CD14-positive monocyte (primary cell): ENCODE data around the gene NDUFA8. TPM values are rescaled to one million over a fixed set of nuclear protein-coding genes. Genes with fewer than 3 reads are reported as not detected.
A peak's percentile ranks its signal among the peaks of the same experiment; 100 is the strongest.

Source experiments
- DNase-seq, 3 donors: peaks; one replicate each; pipeline ENCODE4 v3.0.0-alpha.2; 2011 to 2022
- H2AFZ ChIP-seq: 2 replicates; pipeline ENCODE4 v1.6.0; 2012; ENCODE audit warnings: mild to moderate bottlenecking, low read depth, low read length, inconsistent platforms; ENCODE audit not compliant: insufficient read depth, poor library complexity, severe bottlenecking
- H3K27ac ChIP-seq, 2 donors: 1 replicate in 1 of 2; 2 replicates in 1 of 2; pipeline ENCODE4 v1.5.1; 2012 to 2013; ENCODE audit warnings: low read length in 2 of 2, control low read depth in 1 of 2, inconsistent platforms in 1 of 2, low read depth in 1 of 2, mild to moderate bottlenecking in 1 of 2
- H3K27me3 ChIP-seq, 2 donors: one replicate each; pipeline versions ENCODE4 v1.6.0 to v1.6.1; 2011 to 2013; ENCODE audit warnings: low read length in 2 of 2; ENCODE audit not compliant: control insufficient read depth in 2 of 2, insufficient read depth in 2 of 2
- H3K36me3 ChIP-seq, 2 donors: replicated peaks in 1 of 2; 1 replicate in 1 of 2; 2 replicates in 1 of 2; pipeline versions ENCODE4 v1.5.1 to v1.6.1; 2012 to 2013; ENCODE audit warnings: low read length in 2 of 2, control low read depth in 1 of 2, inconsistent platforms in 1 of 2, mild to moderate bottlenecking in 1 of 2; ENCODE audit not compliant: insufficient read depth in 2 of 2, control insufficient read depth in 1 of 2
- H3K4me1 ChIP-seq, 2 donors: 1 replicate in 1 of 2; 2 replicates in 1 of 2; pipeline versions ENCODE4 v1.5.1 to v1.6.1; 2012 to 2013; ENCODE audit warnings: low read length in 2 of 2, control low read depth in 1 of 2, inconsistent platforms in 1 of 2, mild to moderate bottlenecking in 1 of 2, moderate library complexity in 1 of 2; ENCODE audit not compliant: insufficient read depth in 2 of 2, control insufficient read depth in 1 of 2
- H3K4me2 ChIP-seq: replicated peaks from 2 replicates; pipeline ENCODE3; 2012; ENCODE audit warnings: low read length, moderate library complexity, mild to moderate bottlenecking; ENCODE audit not compliant: poor library complexity, severe bottlenecking; ENCODE audit errors: extremely low read depth
- H3K4me3 ChIP-seq, 3 experiments: fragments of 200-600 bp in 1 of 3; sonication (generic) in 1 of 3; replicated peaks in 1 of 3; 1 replicate in 2 of 3; 2 replicates in 1 of 3; pipeline ENCODE4 v1.5.1; 2011 to 2013; ENCODE audit warnings: low read length in 3 of 3, mild to moderate bottlenecking in 3 of 3, control low read depth in 2 of 3, low read depth in 2 of 3, inconsistent platforms in 1 of 3, moderate library complexity in 1 of 3
- H3K79me2 ChIP-seq: 2 replicates; pipeline ENCODE4 v1.6.0; 2012; ENCODE audit warnings: mild to moderate bottlenecking, control low read depth, inconsistent platforms, low read length, moderate library complexity; ENCODE audit not compliant: insufficient read depth
- H3K9ac ChIP-seq: 2 replicates; pipeline ENCODE4 v1.6.0; 2017; ENCODE audit warnings: low read length, mild to moderate bottlenecking; ENCODE audit not compliant: insufficient read depth, poor library complexity, severe bottlenecking
- H3K9me3 ChIP-seq, 2 donors: replicated peaks in 1 of 2; 1 replicate in 1 of 2; 2 replicates in 1 of 2; pipeline versions ENCODE4 v1.5.1 to v1.6.1; 2012 to 2013; ENCODE audit warnings: low read length in 2 of 2, control low read depth in 1 of 2; ENCODE audit not compliant: control insufficient read depth in 1 of 2, insufficient read depth in 1 of 2
- H4K20me1 ChIP-seq: 2 replicates; pipeline ENCODE4 v1.6.0; 2012; ENCODE audit warnings: mild to moderate bottlenecking, low read length, control low read depth, moderate library complexity; ENCODE audit not compliant: insufficient read depth
- H3K27ac Mint-ChIP-seq, 7 donors: one replicate each; pipeline ENCODE4 v1.8.0; 2020; ENCODE audit warnings: mild to moderate bottlenecking in 7 of 7, mixed read lengths in 7 of 7, moderate library complexity in 6 of 7, inconsistent platforms in 2 of 7
- H3K27me3 Mint-ChIP-seq, 3 donors: one replicate each; pipeline ENCODE4 v1.8.0; 2021 to 2022; ENCODE audit warnings: low read depth in 3 of 3, mild to moderate bottlenecking in 3 of 3, mixed read lengths in 3 of 3, moderate library complexity in 3 of 3, inconsistent platforms in 1 of 3
- H3K36me3 Mint-ChIP-seq, 2 donors: one replicate each; pipeline ENCODE4 v1.8.0; 2020; ENCODE audit warnings: mixed read lengths in 2 of 2, inconsistent platforms in 1 of 2, mild to moderate bottlenecking in 1 of 2
- H3K4me1 Mint-ChIP-seq: one replicate; pipeline ENCODE4 v1.8.0; 2020; ENCODE audit warnings: mild to moderate bottlenecking, mixed read lengths
- H3K4me3 Mint-ChIP-seq, 2 donors: one replicate each; pipeline ENCODE4 v1.8.0; 2020; ENCODE audit warnings: mild to moderate bottlenecking in 2 of 2, mixed read lengths in 2 of 2, moderate library complexity in 1 of 2
- H3K9me3 Mint-ChIP-seq, 7 donors: one replicate each; pipeline ENCODE4 v1.8.0; 2020 to 2022; ENCODE audit warnings: mixed read lengths in 7 of 7, mild to moderate bottlenecking in 6 of 7, moderate library complexity in 6 of 7, inconsistent platforms in 2 of 7
- WGBS: methylation state at CpG from one replicate; pipeline ENCODE4 v1.1.5; 2013; ENCODE audit warnings: missing lambda C conversion rate; ENCODE audit not compliant: insufficient coverage; 5-methylcytosine and 5-hydroxymethylcytosine counted together
- intact Hi-C, 2 donors: fragments of 100-400 bp; cut with micrococcal nuclease; formaldehyde crosslinking; loops; one replicate each; pipeline versions ENCODE4 v1.15.0 to v1.15.1; 2023
- polyA plus RNA-seq, 3 donors: library from polyadenylated mRNA; depleted of rRNA in 1 of 3; unstranded in 2 of 3; stranded (reverse) in 1 of 3; fragments of 300-500 nt in 2 of 3; fragments of >200 nt in 1 of 3; fragmentation: Illumina TruSeq in 2 of 3; gene quantifications; 1 replicate in 2 of 3; 2 replicates in 1 of 3; pipeline ENCODE4 v1.2.3, GENCODE V29; 2012 to 2021
- TF ChIP-seq, protein P1 (sequence below): fragments of 200-600 bp; IDR thresholded peaks from one replicate; pipeline ENCODE4 v1.8.0; 2022; ENCODE audit warnings: antibody characterized with exemption, mild to moderate bottlenecking

Gene NDUFA8
- polyA plus RNA-seq, 3 donors: 19.6 to 71.2 (median 63.5) TPM

DNA sequence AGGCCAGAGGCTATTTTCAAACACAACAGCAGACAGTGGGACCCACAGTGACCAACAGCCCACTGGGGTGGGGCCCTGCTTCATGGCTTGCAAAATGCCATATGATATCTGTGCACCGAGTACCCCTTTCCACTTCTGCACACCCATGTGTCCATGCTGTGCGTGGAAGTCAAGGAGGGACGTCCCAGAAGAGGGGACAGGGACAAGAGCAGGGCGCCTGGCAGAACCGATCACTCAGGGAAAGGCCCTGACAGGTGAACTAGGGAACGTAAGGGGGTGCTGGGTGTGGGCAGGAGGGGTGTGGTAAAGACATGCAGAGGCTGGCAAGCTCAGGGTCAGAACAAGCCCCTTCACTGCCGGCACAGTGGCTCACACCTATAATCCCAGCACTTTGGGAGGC, 58.8 kb downstream of the NDUFA8 start:
- Mint-ChIP-seq H3K27ac (no peak overlapping the region), H3K27me3 (peaks cover 8 to 13% (median 9%) of the 10 kb centered on the region in 3 donors), H3K4me3 (no peak overlapping the region), H3K4me1 (peaks cover 6% of the 10 kb centered on the region), H3K36me3 (no peaks in the 10 kb centered on the region), H3K9me3 (peaks cover 4 to 12% (median 7%) of the 10 kb centered on the region in 7 donors)
- Histone ChIP-seq H3K4me3 (no peak overlapping the region), H3K79me2 (no peaks in the 10 kb centered on the region), H3K9ac (no peak overlapping the region), H3K27me3 (no peaks in the 10 kb centered on the region), H3K9me3 (peaks cover 0 to 3% of the 10 kb centered on the region in 2 donors), H3K4me2 (no peak overlapping the region), H2AFZ (no peak overlapping the region), H3K36me3 (no peaks in the 10 kb centered on the region), H4K20me1 (no peaks in the 10 kb centered on the region), H3K4me1 (no peaks in the 10 kb centered on the region), H3K27ac (no peak overlapping the region)
- intact Hi-C loops: loop anchor here in 1 of 2 donors (2.0 kb wide), 1 partner anchor 246 kb away; no protein-coding TSS in a partner anchor
- TF ChIP-seq, protein P1, sequence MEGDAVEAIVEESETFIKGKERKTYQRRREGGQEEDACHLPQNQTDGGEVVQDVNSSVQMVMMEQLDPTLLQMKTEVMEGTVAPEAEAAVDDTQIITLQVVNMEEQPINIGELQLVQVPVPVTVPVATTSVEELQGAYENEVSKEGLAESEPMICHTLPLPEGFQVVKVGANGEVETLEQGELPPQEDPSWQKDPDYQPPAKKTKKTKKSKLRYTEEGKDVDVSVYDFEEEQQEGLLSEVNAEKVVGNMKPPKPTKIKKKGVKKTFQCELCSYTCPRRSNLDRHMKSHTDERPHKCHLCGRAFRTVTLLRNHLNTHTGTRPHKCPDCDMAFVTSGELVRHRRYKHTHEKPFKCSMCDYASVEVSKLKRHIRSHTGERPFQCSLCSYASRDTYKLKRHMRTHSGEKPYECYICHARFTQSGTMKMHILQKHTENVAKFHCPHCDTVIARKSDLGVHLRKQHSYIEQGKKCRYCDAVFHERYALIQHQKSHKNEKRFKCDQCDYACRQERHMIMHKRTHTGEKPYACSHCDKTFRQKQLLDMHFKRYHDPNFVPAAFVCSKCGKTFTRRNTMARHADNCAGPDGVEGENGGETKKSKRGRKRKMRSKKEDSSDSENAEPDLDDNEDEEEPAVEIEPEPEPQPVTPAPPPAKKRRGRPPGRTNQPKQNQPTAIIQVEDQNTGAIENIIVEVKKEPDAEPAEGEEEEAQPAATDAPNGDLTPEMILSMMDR: no peak
- no peak for DNase-seq
- WGBS: 91% methylated on average over 7 of the region's 7 CpGs

GRCh38 chr9:122099271-122099869, 60.2 kb downstream of the NDUFA8 start:
- Histone ChIP-seq H3K36me3 (no peaks in the 10 kb centered on the region), H3K4me3 (peak overlapping the region in 1 of 3 experiments; percentile 43), H3K27me3 (peaks cover 0 to 5% of the 10 kb centered on the region in 2 donors), H3K27ac (no peak overlapping the region), H3K9ac (no peak overlapping the region), H3K9me3 (peaks cover 0 to 3% of the 10 kb centered on the region in 2 donors), H3K4me1 (peaks cover 5 to 6% of the 10 kb centered on the region in 2 donors), H4K20me1 (no peaks in the 10 kb centered on the region), H3K4me2 (peak overlapping the region; percentile 28), H3K79me2 (no peaks in the 10 kb centered on the region), H2AFZ (peak overlapping the region; percentile 48)
- intact Hi-C loops: loop anchor here (5.0 to 10.0 kb wide), 6 partner anchors 58 to 1525 kb away; partner anchors contain the start of genes MRRF (in 2 of the 2), RBM18 (in 2 of the 2), MORN5 (in 1 of the 2) and NDUFA8 (in 1 of the 2)
- Mint-ChIP-seq H3K4me1 (peaks cover 12% of the 10 kb centered on the region), H3K27ac (no peak overlapping the region), H3K4me3 (peak overlapping the region; percentile 65 to 76), H3K9me3 (peaks cover under 1 to 12% (median 6%) of the 10 kb centered on the region in 7 donors), H3K36me3 (no peaks in the 10 kb centered on the region), H3K27me3 (peaks cover 8 to 20% (median 18%) of the 10 kb centered on the region in 3 donors)
- WGBS: 0% methylated on average over 8 of the region's 16 CpGs
- DNase-seq: peak; percentile 63 to 69 (median 67)
- TF ChIP-seq, protein P1: peak; percentile 87
